Mesenchymal stem cell (in vitro differentiated cells and primary cell): ENCODE data around the gene DEGS2.
A peak's percentile ranks its signal among the peaks of the same experiment; 100 is the strongest.
"Not testable (repeated sequence)": the region's sequence is repeated elsewhere in the genome, so short reads cannot be mapped to it uniquely, and the experiment has no call there.

Source experiments
- DNase-seq: peaks from one replicate; pipeline ENCODE4 v3.0.0-alpha.2; 2013
- H2AFZ ChIP-seq: one replicate; pipeline ENCODE4 v1.6.1; 2013; ENCODE audit warnings: low read depth, mild to moderate bottlenecking, control low read depth, inconsistent platforms, low read length, moderate library complexity
- H2AK5ac ChIP-seq: 2 replicates; pipeline ENCODE4 v1.6.1; 2013; ENCODE audit warnings: low read length, moderate library complexity, mild to moderate bottlenecking, inconsistent platforms; ENCODE audit not compliant: severe bottlenecking
- H2BK120ac ChIP-seq: one replicate; pipeline ENCODE4 v1.6.1; 2013; ENCODE audit warnings: low read depth, mild to moderate bottlenecking, inconsistent platforms, low read length, moderate library complexity
- H2BK12ac ChIP-seq, 2 experiments: one replicate each; pipeline ENCODE4 v1.6.1; 2013; ENCODE audit warnings: inconsistent platforms in 2 of 2, low read length in 2 of 2, mild to moderate bottlenecking in 2 of 2, moderate library complexity in 2 of 2, control low read depth in 1 of 2
- H2BK15ac ChIP-seq: one replicate; pipeline ENCODE4 v1.6.1; 2013; ENCODE audit warnings: mild to moderate bottlenecking, low read depth, inconsistent platforms; ENCODE audit not compliant: poor library complexity, severe bottlenecking
- H2BK5ac ChIP-seq: 2 replicates; pipeline ENCODE4 v1.6.1; 2013; ENCODE audit warnings: low read depth, mild to moderate bottlenecking, low read length, control low read depth, inconsistent platforms; ENCODE audit not compliant: poor library complexity, severe bottlenecking
- H3K14ac ChIP-seq, 2 experiments: one replicate each; pipeline ENCODE4 v1.6.1; 2013; ENCODE audit warnings: inconsistent platforms in 2 of 2, low read length in 2 of 2, control low read depth in 1 of 2, mild to moderate bottlenecking in 1 of 2, moderate library complexity in 1 of 2
- H3K18ac ChIP-seq, 2 experiments: one replicate each; pipeline ENCODE4 v1.6.1; 2013; ENCODE audit warnings: inconsistent platforms in 2 of 2, low read length in 2 of 2, control low read depth in 1 of 2, low read depth in 1 of 2, mild to moderate bottlenecking in 1 of 2
- H3K23ac ChIP-seq, 2 experiments: one replicate each; pipeline ENCODE4 v1.6.1; 2013; ENCODE audit warnings: inconsistent platforms in 2 of 2, low read length in 2 of 2, mild to moderate bottlenecking in 2 of 2, moderate library complexity in 2 of 2, control low read depth in 1 of 2
- H3K27ac ChIP-seq: 2 replicates; pipeline ENCODE4 v1.5.1; 2013; ENCODE audit warnings: mild to moderate bottlenecking, moderate library complexity, low read length, control low read depth, inconsistent platforms; ENCODE audit not compliant: poor library complexity, severe bottlenecking
- H3K27me3 ChIP-seq, 2 experiments: 2 replicates each; pipeline versions ENCODE4 v1.6.1 to v1.7.0; 2013; ENCODE audit warnings: low read length in 2 of 2, mild to moderate bottlenecking in 2 of 2, moderate library complexity in 2 of 2, control low read depth in 1 of 2, inconsistent platforms in 1 of 2; ENCODE audit not compliant: control insufficient read depth in 1 of 2, insufficient read depth in 1 of 2
- H3K36me3 ChIP-seq, 2 experiments: 2 replicates each; pipeline versions ENCODE4 v1.6.1 to v1.7.0; 2013; ENCODE audit warnings: low read length in 2 of 2, control low read depth in 1 of 2, inconsistent platforms in 1 of 2, low read depth in 1 of 2, mild to moderate bottlenecking in 1 of 2; ENCODE audit not compliant: insufficient read depth in 2 of 2, control insufficient read depth in 1 of 2
- H3K4ac ChIP-seq, 2 experiments: one replicate each; pipeline ENCODE4 v1.6.1; 2013; ENCODE audit warnings: inconsistent platforms in 2 of 2, low read length in 2 of 2, mild to moderate bottlenecking in 2 of 2, moderate library complexity in 2 of 2, control low read depth in 1 of 2, low read depth in 1 of 2
- H3K4me1 ChIP-seq: 2 replicates; pipeline ENCODE4 v1.6.1; 2013; ENCODE audit warnings: low read depth, low read length, control low read depth; ENCODE audit not compliant: control insufficient read depth, insufficient read depth
- H3K4me2 ChIP-seq: 2 replicates; pipeline ENCODE4 v1.6.1; 2013; ENCODE audit warnings: low read length, mild to moderate bottlenecking, inconsistent platforms; ENCODE audit not compliant: poor library complexity, severe bottlenecking
- H3K4me3 ChIP-seq, 2 experiments: 2 replicates each; pipeline versions ENCODE4 v1.5.1 to v1.7.0; 2013; ENCODE audit warnings: low read length in 2 of 2, mild to moderate bottlenecking in 2 of 2, control low read depth in 1 of 2, low read depth in 1 of 2; ENCODE audit not compliant: insufficient read depth in 1 of 2
- H3K79me1 ChIP-seq: replicated peaks from 2 replicates; pipeline ENCODE4 v1.6.1; 2013; ENCODE audit warnings: mild to moderate bottlenecking, control low read depth, low read length, inconsistent platforms; ENCODE audit not compliant: poor library complexity, severe bottlenecking
- H3K9ac ChIP-seq: 2 replicates; pipeline ENCODE4 v1.7.0; 2013; ENCODE audit warnings: mild to moderate bottlenecking, low read length, moderate library complexity
- H3K9me3 ChIP-seq: 2 replicates; pipeline ENCODE4 v1.7.0; 2013; ENCODE audit warnings: mild to moderate bottlenecking, low read length; ENCODE audit not compliant: control insufficient read depth
- H4K8ac ChIP-seq: one replicate; pipeline ENCODE4 v1.6.1; 2013; ENCODE audit warnings: inconsistent platforms, mild to moderate bottlenecking, low read length, moderate library complexity
- H4K91ac ChIP-seq: one replicate; pipeline ENCODE4 v1.6.1; 2013; ENCODE audit warnings: mild to moderate bottlenecking, low read length, inconsistent platforms
- WGBS: methylation state at CpG from one replicate; pipeline ENCODE4 v1.1.7; 2013; ENCODE audit warnings: mixed read lengths; 5-methylcytosine and 5-hydroxymethylcytosine counted together

DEGS2 gene

DNA sequence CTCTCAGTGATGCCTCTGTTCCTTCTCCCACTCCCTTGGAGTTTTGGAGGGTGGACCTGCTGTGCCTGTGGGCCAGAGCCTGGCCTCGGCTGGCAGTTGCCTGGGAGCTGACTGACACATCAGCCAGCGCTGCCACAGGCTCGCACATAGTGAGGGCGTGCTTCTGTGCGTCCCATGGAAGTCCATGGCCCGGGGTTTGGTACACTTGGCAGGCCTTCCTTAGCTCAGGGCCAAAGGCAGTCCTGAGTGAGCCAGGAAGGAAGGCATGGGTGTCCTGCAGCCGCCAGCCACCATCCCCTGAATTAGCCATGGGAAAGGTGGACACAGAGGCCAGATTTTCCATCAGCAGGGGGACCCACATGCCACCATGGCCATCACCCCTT lies 1.1 kb upstream of the DEGS2 start:
- no peaks in the 10 kb centered on the region for H3K79me1 ChIP-seq
- H2BK120ac ChIP-seq = no peak overlapping the region
- DNase-seq = no peak
- no peak overlapping the region for H2BK5ac ChIP-seq
- H3K9ac ChIP-seq = no peak overlapping the region
- H3K4me1 ChIP-seq = peaks cover 14% of the 10 kb centered on the region
- H3K9me3 ChIP-seq = peaks cover 5% of the 10 kb centered on the region
- no peak overlapping the region for H4K91ac ChIP-seq
- WGBS = 94% methylated on average over 7 of the region's 7 CpGs
- H2AFZ ChIP-seq = no peak overlapping the region
- H2BK15ac ChIP-seq = no peak overlapping the region
- H3K4ac ChIP-seq = no peak overlapping the region
- H2AK5ac ChIP-seq = no peak overlapping the region
- H3K4me2 ChIP-seq = no peak overlapping the region
- no peak overlapping the region for H3K23ac ChIP-seq
- H3K36me3 ChIP-seq = no peaks in the 10 kb centered on the region
- no peak overlapping the region for H2BK12ac ChIP-seq
- H3K27me3 ChIP-seq = peaks cover 37 to 43% of the 10 kb centered on the region in 2 experiments
- H3K4me3 ChIP-seq = no peak overlapping the region
- H3K27ac ChIP-seq = no peak overlapping the region
- no peak overlapping the region for H4K8ac ChIP-seq
- no peak overlapping the region for H3K18ac ChIP-seq
- H3K14ac ChIP-seq = no peak overlapping the region

DNA sequence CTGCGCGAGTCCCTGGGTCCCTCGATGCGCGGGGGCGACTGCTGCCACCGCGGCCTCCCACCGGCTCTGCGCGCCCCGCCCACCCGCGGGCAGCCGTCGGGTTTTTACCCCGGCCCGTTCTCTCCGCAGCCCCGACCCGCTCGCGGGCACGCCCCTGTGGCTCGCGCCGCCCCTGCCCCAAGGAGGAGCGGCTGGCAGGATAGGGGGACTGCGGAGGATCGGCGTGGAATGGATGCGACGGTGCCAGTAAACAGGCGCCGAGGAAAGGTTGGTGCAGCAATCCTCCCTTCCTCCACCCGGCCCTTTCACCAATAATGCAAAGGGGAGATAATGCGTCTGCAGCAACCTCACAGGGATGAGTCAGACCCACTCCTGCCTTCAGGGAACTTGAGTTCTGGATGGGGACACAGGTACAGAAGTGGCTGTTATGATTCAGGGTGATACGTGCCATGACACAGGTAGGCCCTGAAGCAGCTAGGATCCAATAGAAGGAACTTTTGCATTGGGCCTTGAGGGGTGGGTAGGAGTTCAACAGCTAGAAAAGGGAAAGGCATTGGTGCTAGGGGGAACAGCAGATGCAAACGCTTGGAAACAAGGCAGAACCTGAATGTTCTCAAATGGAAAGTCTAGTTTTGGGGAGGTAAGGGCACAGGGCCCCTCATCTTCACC lies 554 bp upstream of the DEGS2 start:
- H4K8ac ChIP-seq = no peak overlapping the region
- H3K4me2 ChIP-seq = peak overlapping the region; percentile 40
- no peak overlapping the region for H2AK5ac ChIP-seq
- H3K79me1 ChIP-seq = no peaks in the 10 kb centered on the region
- no peaks in the 10 kb centered on the region for H3K36me3 ChIP-seq
- no peak overlapping the region for H4K91ac ChIP-seq
- H3K23ac ChIP-seq = no peak overlapping the region
- H2BK5ac ChIP-seq = no peak overlapping the region
- DNase-seq = no peak
- H3K4me3 ChIP-seq = peak overlapping the region in 1 of 2 experiments; percentile 9
- H3K18ac ChIP-seq = no peak overlapping the region
- no peak overlapping the region for H3K27ac ChIP-seq
- H2BK12ac ChIP-seq = no peak overlapping the region
- peaks cover 14% of the 10 kb centered on the region for H3K4me1 ChIP-seq
- no peak overlapping the region for H2BK15ac ChIP-seq
- H2BK120ac ChIP-seq = no peak overlapping the region
- no peak overlapping the region for H2AFZ ChIP-seq
- H3K4ac ChIP-seq = no peak overlapping the region
- H3K9me3 ChIP-seq = peaks cover 8% of the 10 kb centered on the region
- H3K9ac ChIP-seq = no peak overlapping the region
- peaks cover 37 to 41% of the 10 kb centered on the region in 2 experiments for H3K27me3 ChIP-seq
- 7% methylated on average over 37 of the region's 39 CpGs for WGBS
- H3K14ac ChIP-seq = no peak overlapping the region

DNA sequence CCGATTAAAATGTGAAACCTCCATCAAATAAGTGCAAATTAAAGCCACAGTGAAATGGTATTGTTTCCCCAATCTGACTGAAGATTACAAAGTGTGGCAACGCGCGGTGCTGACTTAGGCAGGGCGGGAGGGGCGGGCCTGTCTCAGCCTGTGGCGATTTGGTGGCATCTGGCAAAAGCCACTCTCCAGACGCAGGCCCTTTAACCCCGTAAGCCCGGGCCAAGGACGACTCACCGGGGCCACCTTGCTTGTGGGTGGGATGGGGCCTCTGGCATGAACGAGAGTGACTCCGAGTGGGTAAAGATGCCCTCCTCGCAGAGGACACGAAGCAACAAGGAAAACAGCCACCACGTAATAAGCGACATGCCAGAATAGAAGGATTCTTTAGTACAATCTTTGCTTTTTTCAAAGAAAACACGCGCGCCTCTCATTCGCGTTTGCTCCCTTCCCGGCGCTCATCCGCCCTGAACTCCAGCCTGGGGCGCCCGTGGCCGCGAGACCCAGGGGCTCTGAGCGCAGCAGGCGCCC lies 815 bp downstream of the DEGS2 start:
- Histone ChIP-seq H3K4me3 (peak overlapping the region in 1 of 2 experiments; percentile 53), H2BK120ac (no peak overlapping the region), H3K4me2 (peak overlapping the region; percentile 54), H3K36me3 (peaks cover 0 to under 1% of the 10 kb centered on the region in 2 experiments), H3K14ac (no peak overlapping the region), H2AK5ac (no peak overlapping the region), H3K18ac (no peak overlapping the region), H2BK5ac (no peak overlapping the region), H3K27me3 (peaks cover 37 to 39% of the 10 kb centered on the region in 2 experiments), H3K9me3 (peaks cover 16% of the 10 kb centered on the region), H2BK15ac (no peak overlapping the region), H3K23ac (no peak overlapping the region), H3K79me1 (no peaks in the 10 kb centered on the region), H2BK12ac (no peak overlapping the region), H3K4me1 (peaks cover 14% of the 10 kb centered on the region), H2AFZ (no peak overlapping the region), H3K27ac (no peak overlapping the region), H4K91ac (no peak overlapping the region), H4K8ac (no peak overlapping the region), H3K9ac (no peak overlapping the region), H3K4ac (no peak overlapping the region)
- 23% methylated on average over 32 of the region's 32 CpGs for WGBS
- DNase-seq = no peak

DNA sequence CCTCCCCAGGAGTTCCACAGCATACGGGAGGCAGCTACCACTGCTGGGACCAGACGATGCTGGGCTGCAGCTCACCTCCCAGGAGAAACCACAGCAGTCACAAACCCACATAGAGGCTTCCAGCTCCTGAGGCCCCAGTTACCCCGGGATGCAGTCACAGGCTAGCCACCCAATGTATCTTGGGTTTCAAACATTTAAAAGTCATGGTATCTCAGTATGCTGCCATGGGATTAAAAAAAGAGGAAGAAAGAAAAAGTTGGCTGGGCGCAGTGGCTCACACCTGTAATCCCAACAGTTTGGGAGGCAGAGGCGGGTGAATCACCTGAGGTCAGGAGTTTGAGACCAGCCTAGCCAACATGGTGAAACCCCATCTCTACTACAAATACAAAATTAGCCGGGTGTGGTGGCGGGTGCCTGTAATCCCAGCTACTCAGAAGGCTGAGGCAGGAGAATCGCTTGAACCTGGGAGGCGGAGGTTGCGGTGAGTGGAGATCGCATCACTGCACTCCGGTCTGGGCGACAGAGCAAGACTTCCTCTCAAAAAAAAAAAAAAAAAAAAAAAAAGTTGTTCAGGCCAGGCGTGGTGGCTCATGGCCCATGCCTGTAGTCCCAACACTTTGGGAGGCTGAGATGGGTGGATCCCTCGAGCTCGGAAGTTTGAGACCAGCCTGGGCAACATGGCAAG lies 1.8 kb downstream of the DEGS2 start:
- not testable (repeated sequence) for H3K4ac ChIP-seq, H2BK120ac ChIP-seq, H3K18ac ChIP-seq, H3K4me3 ChIP-seq, H2BK12ac ChIP-seq, H2AFZ ChIP-seq, H3K14ac ChIP-seq, H3K27ac ChIP-seq, H2AK5ac ChIP-seq, H3K79me1 ChIP-seq, H4K8ac ChIP-seq, H2BK5ac ChIP-seq, DNase-seq, H3K9ac ChIP-seq, H3K23ac ChIP-seq, H3K4me2 ChIP-seq, H2BK15ac ChIP-seq, H3K36me3 ChIP-seq, H4K91ac ChIP-seq
- Histone ChIP-seq H3K27me3 (peaks cover 37 to 39% of the 10 kb centered on the region in 2 experiments), H3K9me3 (peaks cover 16% of the 10 kb centered on the region), H3K4me1 (peaks cover 14% of the 10 kb centered on the region)
- 92% methylated on average over 11 of the region's 16 CpGs for WGBS
